GM12878 (cell line): ENCODE data around the gene PPIF. TPM values are rescaled to one million over a fixed set of nuclear protein-coding genes. Genes with fewer than 3 reads are reported as not detected.

ENCODE experiments used
- ATAC-seq: fragments of 200-7000 bp; cut with Tn5 transposase; 3 replicates; pipeline ENCODE4 v1.9.1; 2020; ENCODE audit warnings: mild to moderate bottlenecking, moderate library complexity
- BruUV-seq: library from RNA; stranded (reverse); fragments of 400-500 nt; replicated peaks from 2 replicates; lab custom pipeline; 2021; lab: Mats Ljungman, UMichigan
- CTCF ChIA-PET: fragments of 300-600 bp; sonication (Branson Sonifier 250); formaldehyde crosslinking; extraction: SDS; loops from one replicate; lab custom pipeline; 2021; ENCODE audit warnings: inconsistent platforms; lab: Yijun Ruan, JAX
- POLR2A ChIA-PET: fragments of 350-600 bp; formaldehyde crosslinking; extraction: SDS; loops from one replicate; lab custom pipeline; 2021; ENCODE audit warnings: inconsistent platforms; lab: Charles Lee
- RAD21 ChIA-PET: fragments of 300-600 bp; sonication (Branson Sonifier 250); formaldehyde crosslinking; loops from one replicate; lab custom pipeline; 2023; ENCODE audit warnings: antibody characterized with exemption; ENCODE audit not compliant: unreplicated experiment; lab: Charles Lee
- SMC1A ChIA-PET: fragments of 300-600 bp; sonication (Branson Sonifier 250); formaldehyde crosslinking; loops from one replicate; lab custom pipeline; 2023; ENCODE audit not compliant: unreplicated experiment, uncharacterized antibody; lab: Charles Lee
- DNase-seq: peaks from one replicate; pipeline ENCODE4 v3.0.0-alpha.2; 2011; ENCODE audit warnings: low read depth, low spot score
- FAIRE-seq: peaks from 3 replicates; lab custom pipeline; 2011; peaks lifted over from hg19 to GRCh38; lab: Jason Lieb, UNC
- H2AFZ ChIP-seq: 2 replicates; pipeline ENCODE4 v1.6.0; 2011; ENCODE audit warnings: low read depth, low read length, control low read depth; ENCODE audit not compliant: control insufficient read depth
- H3K27ac ChIP-seq: 2 replicates; pipeline ENCODE4 v1.5.1; 2011; ENCODE audit warnings: control low read depth; ENCODE audit not compliant: control insufficient read depth, insufficient read depth
- H3K27me3 ChIP-seq, 2 experiments: replicated peaks in 1 of 2; 2 replicates each; pipeline versions ENCODE4 v1.6.0 to v1.6.1; 2011; ENCODE audit warnings: low read length in 1 of 2; ENCODE audit not compliant: control insufficient read depth in 2 of 2, insufficient read depth in 2 of 2
- H3K36me3 ChIP-seq, 2 experiments: 2 replicates each; pipeline ENCODE4 v1.5.1; 2011; ENCODE audit warnings: low read length in 1 of 2; ENCODE audit not compliant: control insufficient read depth in 2 of 2, insufficient read depth in 2 of 2
- H3K4me1 ChIP-seq: 2 replicates; pipeline ENCODE4 v1.6.1; 2011; ENCODE audit warnings: mild to moderate bottlenecking, low read length, moderate library complexity, mixed read lengths; ENCODE audit not compliant: control insufficient read depth, insufficient read depth
- H3K4me2 ChIP-seq: 2 replicates; pipeline ENCODE4 v1.6.0; 2011; ENCODE audit warnings: control low read depth; ENCODE audit not compliant: control insufficient read depth, insufficient read depth
- H3K4me3 ChIP-seq: fragments of 200-600 bp; sonication (generic); 2 replicates; pipeline ENCODE4 v1.5.1; 2016
- H3K79me2 ChIP-seq: 2 replicates; pipeline ENCODE4 v1.6.0; 2011; ENCODE audit warnings: low read length; ENCODE audit not compliant: control insufficient read depth, insufficient read depth
- H3K9ac ChIP-seq: 2 replicates; pipeline ENCODE4 v1.8.0; 2011; ENCODE audit warnings: low read length, control low read depth, mixed read lengths; ENCODE audit not compliant: control insufficient read depth, insufficient read depth
- H3K9me3 ChIP-seq: replicated peaks from 3 replicates; pipeline ENCODE4 v1.5.1; 2011; ENCODE audit warnings: mild to moderate bottlenecking, low read length; ENCODE audit not compliant: control insufficient read depth, insufficient read depth
- H4K20me1 ChIP-seq: 2 replicates; pipeline ENCODE4 v1.6.0; 2011; ENCODE audit not compliant: control insufficient read depth, insufficient read depth
- BRCA1 ChIP-seq: IDR thresholded peaks from 2 replicates; pipeline ENCODE4 v1.6.1; 2011; ENCODE audit warnings: low read depth, low read length, improper control_type of control experiment
- E2F8 ChIP-seq: fragments of 450-650 bp; IDR thresholded peaks from 2 replicates; pipeline ENCODE4 v1.6.1; 2018; ENCODE audit warnings: mild to moderate bottlenecking, low read depth, moderate library complexity; ENCODE audit not compliant: partially characterized antibody
- EP300 ChIP-seq, 2 experiments: fragments of 150-350 bp in 1 of 2; IDR thresholded peaks; 2 replicates each; pipeline ENCODE4 v1.6.1; 2011 to 2012; ENCODE audit warnings: low read depth in 2 of 2, low read length in 2 of 2, borderline replicate concordance in 1 of 2, improper control_type of control experiment in 1 of 2, inconsistent platforms in 1 of 2; ENCODE audit not compliant: control insufficient read depth in 1 of 2
- GATAD2B ChIP-seq: fragments of 450-650 bp; conservative IDR thresholded peaks from 2 replicates; pipeline ENCODE4 v1.6.1; 2017; ENCODE audit warnings: low read depth, mild to moderate bottlenecking, moderate library complexity
- NFYB ChIP-seq: IDR thresholded peaks from 2 replicates; pipeline ENCODE4 v1.6.1; 2011; ENCODE audit warnings: low read depth, mild to moderate bottlenecking, low read length, improper control_type of control experiment, moderate library complexity; ENCODE audit not compliant: insufficient read depth
- POLR2AphosphoS2 ChIP-seq: IDR thresholded peaks from 2 replicates; pipeline ENCODE4 v1.6.1; 2011; ENCODE audit warnings: low read depth, mild to moderate bottlenecking, low read length, improper control_type of control experiment, moderate library complexity
- ZBTB33 ChIP-seq: fragments of 450-650 bp; IDR thresholded peaks from 2 replicates; pipeline ENCODE4 v1.6.1; 2017; ENCODE audit warnings: mild to moderate bottlenecking
- WGBS: methylation state at CpG from one replicate; pipeline ENCODE4 v1.1.6; 2016; ENCODE audit warnings: low lambda C conversion rate; ENCODE audit not compliant: insufficient replicate concordance, insufficient coverage; ENCODE audit errors: missing lambda C conversion rate; 5-methylcytosine and 5-hydroxymethylcytosine counted together
- in situ Hi-C: fragments of 300-500 bp; cut with MboI; formaldehyde crosslinking; loops from 9 replicates; pipeline ENCODE4 v1.14.3; 2018; ENCODE audit warnings: mixed read lengths
- intact Hi-C: fragments of 100-400 bp; cut with micrococcal nuclease; formaldehyde crosslinking; loops from one replicate; pipeline ENCODE4 v1.14.2; 2022; ENCODE audit not compliant: unreplicated experiment
- polyA plus RNA-seq, 11 experiments: library from polyadenylated mRNA; depleted of rRNA in 4 of 11; unstranded in 6 of 11; stranded (reverse) in 5 of 11; fragments of >200 nt; fragmentation: Nextera tagmentation in 4 of 11; fragmentation: Illumina TruSeq in 1 of 11; extraction: Ambion mirVana in 4 of 11; extraction: Trizol in 1 of 11; gene quantifications; 1 replicate in 1 of 11; 2 replicates in 10 of 11; pipeline versions ENCODE4 v1.2.1 to v1.2.3, GENCODE V29; 2011 to 2016; ENCODE audit warnings: inconsistent platforms in 2 of 11, missing spikeins in 2 of 11, low read depth in 1 of 11
- total RNA-seq, 4 experiments: library from RNA; depleted of rRNA in 3 of 4; stranded (reverse); fragments of >200 nt in 3 of 4; fragmentation: Illumina TruSeq in 1 of 4; extraction: Trizol in 1 of 4; gene quantifications; 2 replicates each; pipeline versions ENCODE4 v1.2.1 to v1.2.3, GENCODE V29; 2013 to 2021

Gene PPIF
- total and polyA plus RNA-seq, 10 of the 15 experiments (the other 5 are each of a cell fraction or from before 2014, with no cell fraction given), result 28.8 to 180 (median 128) TPM

GRCh38 chr10:79335094-79335469, 12.2 kb upstream of the PPIF start:
- Histone ChIP-seq H3K9me3 (no peaks in the 10 kb centered on the region; the same call in 2 of the 3 replicates), H3K4me2 (no peak overlapping the region), H3K36me3 (no peaks in the 10 kb centered on the region), H2AFZ (no peak overlapping the region), H4K20me1 (no peaks in the 10 kb centered on the region), H3K4me3 (no peak overlapping the region), H3K27ac (no peak overlapping the region), H3K9ac (no peak overlapping the region), H3K27me3 (no peaks in the 10 kb centered on the region), H3K4me1 (peaks cover 11% of the 10 kb centered on the region), H3K79me2 (no peaks in the 10 kb centered on the region)
- CTCF ChIA-PET, result interaction anchor here (1.1 to 2.9 kb wide), 5 partner anchors 11 to 48 kb away, joined by 3 to 27 read pairs (median 5); partner anchors contain the start of gene PPIF
- in situ Hi-C loops (no loop called here), intact Hi-C loops (no loop called here)
- FAIRE-seq (no peak), DNase-seq (no peak), ATAC-seq (no peak)
- no TSS peak for BruUV-seq
- POLR2A ChIA-PET, result interaction anchor here (1.7 to 2.7 kb wide), 3 partner anchors 10 to 49 kb away, joined by 7 to 15 read pairs (median 7); partner anchors contain the start of gene PPIF
- SMC1A ChIA-PET, result interaction anchor here (0.9 to 2.5 kb wide), 5 partner anchors 10 to 19 kb away, joined by 3 to 16 read pairs (median 5); no protein-coding TSS in a partner anchor
- WGBS, result 55% methylated on average over 2 of the region's 2 CpGs
- RAD21 ChIA-PET, result interaction anchor here (0.6 to 1.1 kb wide), 3 partner anchors 11 to 18 kb away, joined by 3 read pairs; no protein-coding TSS in a partner anchor
- TF ChIP-seq EP300 (IDR thresholded peaks at IDR 0.05; ENCODE audit: borderline replicate concordance in 1 of 2, control insufficient read depth in 1 of 2, low read depth in 2 of 2, low read length in 2 of 2), result no peak

GRCh38 chr10:79335470-79336235, 11.6 kb upstream of the PPIF start:
- no peak for DNase-seq
- in situ Hi-C loops (no loop called here), intact Hi-C loops (no loop called here)
- CTCF ChIA-PET, result interaction anchor here (1.1 to 2.9 kb wide), 6 partner anchors 10 to 49 kb away, joined by 3 to 27 read pairs (median 5); partner anchors contain the start of gene PPIF
- H3K36me3 ChIP-seq, result no peaks in the 10 kb centered on the region
- 66% methylated on average over 13 of the region's 13 CpGs for WGBS
- no peak overlapping the region for H3K27ac ChIP-seq
- no peaks in the 10 kb centered on the region for H3K79me2 ChIP-seq
- no peak overlapping the region for H3K4me3 ChIP-seq
- no peak for ATAC-seq
- FAIRE-seq, result no peak
- H3K9ac ChIP-seq, result no peak overlapping the region
- POLR2A ChIA-PET, result interaction anchor here (2.1 to 2.7 kb wide), 2 partner anchors 10 to 49 kb away, joined by 7 to 15 read pairs; partner anchors contain the start of gene PPIF
- H2AFZ ChIP-seq, result no peak overlapping the region
- no peaks in the 10 kb centered on the region for H3K27me3 ChIP-seq
- SMC1A ChIA-PET, result interaction anchor here (2.0 to 2.5 kb wide), 3 partner anchors 9 to 20 kb away, joined by 5 to 16 read pairs (median 14); no protein-coding TSS in a partner anchor
- H3K4me2 ChIP-seq, result no peak overlapping the region
- no peaks in the 10 kb centered on the region; the same call in 2 of the 3 replicates for H3K9me3 ChIP-seq
- no peaks in the 10 kb centered on the region for H4K20me1 ChIP-seq
- RAD21 ChIA-PET, result interaction anchor here (1.1 kb wide), 1 partner anchor 19 kb away, joined by 3 read pairs; no protein-coding TSS in a partner anchor
- H3K4me1 ChIP-seq, result peaks cover 11% of the 10 kb centered on the region
- no TSS peak for BruUV-seq
- no peak for TF ChIP-seq E2F8
- no peak for TF ChIP-seq POLR2AphosphoS2
- TF ChIP-seq NFYB, result no peak
- TF ChIP-seq ZBTB33, result no peak
- TF ChIP-seq GATAD2B, result no peak
- TF ChIP-seq BRCA1, result no peak
